ENCODE measurements around the gene ADAMTSL3. TPM values are rescaled to one million over a fixed set of nuclear protein-coding genes. Genes with fewer than 3 reads are reported as not detected.

ADAMTSL3 gene
- total and polyA plus RNA-seq, 7 donors: 0.60 to 40.7 (median 32.6) TPM; not detected in 1

DNA sequence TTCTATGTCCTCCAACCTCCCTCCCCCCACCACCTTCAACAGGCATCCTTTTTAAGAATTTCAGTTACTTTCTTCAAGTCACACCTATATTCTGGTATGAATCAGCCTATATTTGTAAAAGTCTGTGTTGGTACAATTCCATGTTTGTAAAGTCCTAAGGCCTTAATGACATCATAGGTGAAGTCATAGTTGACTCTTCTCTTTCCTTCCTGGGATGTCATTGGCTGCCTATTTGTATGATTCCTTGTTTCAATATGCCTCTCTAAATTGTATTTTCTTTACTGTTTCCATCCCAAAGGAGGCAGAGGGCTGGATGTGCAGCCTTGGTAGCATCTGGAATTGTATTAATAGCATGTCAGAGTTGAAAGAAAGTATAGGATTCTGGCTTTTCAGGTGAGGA, 56.5 kb downstream of the ADAMTSL3 start:
- intact Hi-C loops (cut with DNase I): no loop called here
- Histone ChIP-seq H3K4me1 (peaks cover 0 to 16% (median 5%) of the 10 kb centered on the region in 4 donors), H3K4me3 (no peak overlapping the region), H3K9me3 (no peaks in the 10 kb centered on the region), H3K27me3 (no peaks in the 10 kb centered on the region), H3K36me3 (peaks cover 0 to 4% (median 0%) of the 10 kb centered on the region in 4 donors), H3K27ac (no peak overlapping the region)
- no peak for DNase-seq
- TF ChIP-seq POLR2A (IDR thresholded peaks at IDR 0.05) (no peak), POLR2AphosphoS5 (IDR thresholded peaks at IDR 0.05) (no peak), EP300 (IDR thresholded peaks at IDR 0.05) (no peak)
- TF ChIP-seq, protein P1, sequence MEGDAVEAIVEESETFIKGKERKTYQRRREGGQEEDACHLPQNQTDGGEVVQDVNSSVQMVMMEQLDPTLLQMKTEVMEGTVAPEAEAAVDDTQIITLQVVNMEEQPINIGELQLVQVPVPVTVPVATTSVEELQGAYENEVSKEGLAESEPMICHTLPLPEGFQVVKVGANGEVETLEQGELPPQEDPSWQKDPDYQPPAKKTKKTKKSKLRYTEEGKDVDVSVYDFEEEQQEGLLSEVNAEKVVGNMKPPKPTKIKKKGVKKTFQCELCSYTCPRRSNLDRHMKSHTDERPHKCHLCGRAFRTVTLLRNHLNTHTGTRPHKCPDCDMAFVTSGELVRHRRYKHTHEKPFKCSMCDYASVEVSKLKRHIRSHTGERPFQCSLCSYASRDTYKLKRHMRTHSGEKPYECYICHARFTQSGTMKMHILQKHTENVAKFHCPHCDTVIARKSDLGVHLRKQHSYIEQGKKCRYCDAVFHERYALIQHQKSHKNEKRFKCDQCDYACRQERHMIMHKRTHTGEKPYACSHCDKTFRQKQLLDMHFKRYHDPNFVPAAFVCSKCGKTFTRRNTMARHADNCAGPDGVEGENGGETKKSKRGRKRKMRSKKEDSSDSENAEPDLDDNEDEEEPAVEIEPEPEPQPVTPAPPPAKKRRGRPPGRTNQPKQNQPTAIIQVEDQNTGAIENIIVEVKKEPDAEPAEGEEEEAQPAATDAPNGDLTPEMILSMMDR (IDR thresholded peaks at IDR 0.05): no peak

DNA sequence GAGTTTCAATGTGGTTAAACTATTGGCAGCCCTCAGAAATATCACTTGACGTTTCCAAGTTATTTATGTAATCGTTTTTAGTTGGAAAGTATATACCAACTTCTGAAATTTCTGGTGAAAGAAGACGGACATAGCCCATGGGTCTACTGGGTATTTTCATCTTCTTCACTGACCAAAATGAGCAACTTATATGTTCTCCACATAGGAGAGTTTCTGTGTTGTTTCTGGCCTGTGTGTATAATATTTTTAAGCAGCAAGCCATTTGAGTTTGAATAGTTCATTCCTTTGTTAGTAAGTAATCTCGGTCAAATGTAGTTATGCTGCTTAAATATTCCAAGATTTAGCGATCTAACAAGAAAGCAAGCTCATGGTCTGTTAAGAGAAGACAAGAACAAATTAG, 57.3 kb downstream of the ADAMTSL3 start:
- intact Hi-C loops (cut with DNase I): no loop called here
- Histone ChIP-seq H3K27me3 (no peaks in the 10 kb centered on the region), H3K4me3 (no peak overlapping the region), H3K9me3 (no peaks in the 10 kb centered on the region), H3K27ac (no peak overlapping the region), H3K4me1 (peaks cover 0 to 17% (median 2%) of the 10 kb centered on the region in 4 donors), H3K36me3 (no peaks in the 10 kb centered on the region)
- DNase-seq: no peak
- TF ChIP-seq POLR2AphosphoS5 (IDR thresholded peaks at IDR 0.05): no peak
- TF ChIP-seq, protein P1 (IDR thresholded peaks at IDR 0.05): no peak
- 78 to 79% methylated on average over 5 of the region's 5 CpGs for WGBS, 2 donors

DNA sequence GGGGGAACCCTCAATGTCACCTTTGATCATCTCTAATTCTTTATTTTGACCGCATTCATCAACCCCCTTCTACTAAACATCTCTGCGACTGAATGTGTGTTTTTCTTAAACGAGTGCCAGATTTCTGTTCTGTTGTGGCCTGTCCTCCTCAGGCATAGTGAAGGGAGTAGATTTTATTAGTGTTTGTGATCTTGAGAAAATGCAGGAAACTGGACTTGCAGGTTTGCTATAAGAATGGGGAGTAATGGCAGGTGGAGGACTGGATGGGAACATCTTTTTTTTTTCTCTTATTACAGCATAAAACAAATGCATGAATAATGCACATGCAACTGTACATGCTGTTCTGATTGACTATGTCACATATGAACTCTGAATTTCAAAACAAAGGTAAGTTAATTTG, 59.3 kb downstream of the ADAMTSL3 start:
- Histone ChIP-seq H3K4me3 (no peak overlapping the region), H3K4me1 (peaks cover 0 to 7% (median 1%) of the 10 kb centered on the region in 4 donors), H3K27ac (no peak overlapping the region), H3K9me3 (no peaks in the 10 kb centered on the region), H3K36me3 (no peaks in the 10 kb centered on the region), H3K27me3 (no peaks in the 10 kb centered on the region)
- no peak for DNase-seq
- 57 to 81% methylated on average over 3 of the region's 3 CpGs for WGBS, 2 donors
- no peak for TF ChIP-seq POLR2AphosphoS5 (IDR thresholded peaks at IDR 0.05)
- intact Hi-C loops (cut with DNase I): no loop called here

DNA sequence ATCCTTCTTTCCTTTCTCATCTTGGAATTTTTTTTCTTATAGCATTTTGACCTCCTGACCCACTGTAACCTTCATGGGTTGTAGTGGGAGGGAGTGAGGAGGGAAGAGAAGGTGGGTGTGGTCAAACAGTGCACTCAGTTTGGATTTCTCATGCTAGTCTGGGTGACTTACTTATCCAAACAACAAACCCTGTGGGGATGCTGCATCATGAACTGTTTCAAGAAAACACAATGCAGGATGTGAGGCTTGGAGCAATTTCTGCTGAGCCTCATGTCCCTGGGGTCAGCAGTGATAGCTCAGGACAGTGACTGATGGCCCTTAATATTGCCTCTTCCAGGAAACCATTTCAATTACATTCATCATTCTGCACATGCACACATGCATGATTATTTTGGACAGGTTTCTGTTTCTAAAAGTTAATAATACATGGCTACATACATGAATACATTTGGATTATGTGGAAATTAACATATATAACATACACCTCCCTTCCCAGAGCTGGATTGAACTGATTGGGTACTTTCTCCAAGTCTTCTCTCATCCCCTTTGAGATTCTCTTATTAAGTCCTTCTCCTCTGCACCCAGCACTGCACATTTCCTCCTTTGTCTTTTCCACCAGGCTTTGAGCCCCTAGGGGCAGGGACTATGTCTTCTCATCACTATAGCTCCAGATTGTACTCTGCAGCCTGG, 61.2 kb downstream of the ADAMTSL3 start:
- intact Hi-C loops (cut with DNase I): no loop called here
- Histone ChIP-seq H3K4me3 (no peak overlapping the region), H3K36me3 (no peaks in the 10 kb centered on the region), H3K27me3 (no peaks in the 10 kb centered on the region), H3K4me1 (peaks cover 0 to 17% (median 4%) of the 10 kb centered on the region in 4 donors), H3K9me3 (no peaks in the 10 kb centered on the region), H3K27ac (no peak overlapping the region)
- no peak for DNase-seq
- TF ChIP-seq POLR2A (IDR thresholded peaks at IDR 0.05): no peak
- TF ChIP-seq EP300 (IDR thresholded peaks at IDR 0.05): no peak
- no peak for TF ChIP-seq POLR2AphosphoS5 (IDR thresholded peaks at IDR 0.05)
- TF ChIP-seq, protein P1 (IDR thresholded peaks at IDR 0.05): no peak

DNA sequence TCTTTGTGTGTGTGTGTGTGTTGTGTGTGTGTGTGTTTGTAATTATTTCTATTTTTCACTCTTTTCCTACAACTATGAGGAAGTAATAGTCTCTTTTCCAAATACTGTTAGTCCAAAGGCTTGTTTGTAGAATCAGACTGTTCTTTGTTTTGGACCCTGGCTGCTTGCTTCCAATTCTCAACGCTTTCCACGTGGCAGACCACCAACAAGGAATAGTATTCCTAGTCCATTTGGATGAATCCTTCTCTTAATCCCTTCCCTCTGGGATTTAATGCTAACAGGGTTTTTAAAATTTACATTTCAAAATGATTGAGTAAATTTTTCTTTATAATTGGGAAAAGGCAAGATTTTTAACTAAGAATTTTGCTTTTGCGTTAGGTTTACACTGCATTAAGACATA, 62.7 kb downstream of the ADAMTSL3 start:
- no peak for DNase-seq
- 72 to 77% methylated on average over 3 of the region's 3 CpGs for WGBS, 2 donors
- no peaks in the 10 kb centered on the region for H3K27me3 ChIP-seq
- H3K36me3 ChIP-seq: no peaks in the 10 kb centered on the region
- H3K9me3 ChIP-seq: no peaks in the 10 kb centered on the region
- intact Hi-C loops (cut with DNase I): no loop called here
- H3K4me1 ChIP-seq: peaks cover 0 to 29% (median 13%) of the 10 kb centered on the region in 4 donors
- TF ChIP-seq EP300 (IDR thresholded peaks at IDR 0.05): no peak
- TF ChIP-seq, protein P1 (IDR thresholded peaks at IDR 0.05): no peak
- TF ChIP-seq POLR2A (IDR thresholded peaks at IDR 0.05): no peak
- TF ChIP-seq POLR2AphosphoS5 (IDR thresholded peaks at IDR 0.05): no peak
- H3K27ac ChIP-seq: no peak overlapping the region
- no peak overlapping the region for H3K4me3 ChIP-seq

All from sigmoid colon (tissue), 7 donors.